ENCODE results near the gene HES1.

HES1 gene

DNA sequence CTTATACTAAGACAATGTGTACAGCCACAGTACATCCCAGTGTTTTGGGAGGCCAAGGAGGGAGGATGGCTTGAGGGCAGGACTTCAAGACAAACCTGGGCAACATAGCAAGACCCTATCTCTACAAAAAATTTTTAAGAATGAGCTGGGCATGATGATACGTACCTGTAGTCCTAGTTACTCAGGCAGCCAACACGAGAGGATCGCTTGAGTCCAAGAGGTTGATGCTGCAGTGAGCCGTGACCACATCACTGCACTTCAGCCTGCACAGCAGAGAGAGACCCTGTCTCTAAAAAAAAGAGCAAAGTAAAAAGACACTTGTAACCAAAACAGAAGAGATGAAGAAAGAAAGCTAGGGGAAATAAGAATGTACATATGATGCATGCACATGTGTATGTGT lies 38.5 kb downstream of the HES1 start:
- DNase-seq: no peak

- DNase-seq: no peak
Observed at GRCh38 chr3:194174980-194175379, 39.0 kb downstream of the HES1 start.

DNA sequence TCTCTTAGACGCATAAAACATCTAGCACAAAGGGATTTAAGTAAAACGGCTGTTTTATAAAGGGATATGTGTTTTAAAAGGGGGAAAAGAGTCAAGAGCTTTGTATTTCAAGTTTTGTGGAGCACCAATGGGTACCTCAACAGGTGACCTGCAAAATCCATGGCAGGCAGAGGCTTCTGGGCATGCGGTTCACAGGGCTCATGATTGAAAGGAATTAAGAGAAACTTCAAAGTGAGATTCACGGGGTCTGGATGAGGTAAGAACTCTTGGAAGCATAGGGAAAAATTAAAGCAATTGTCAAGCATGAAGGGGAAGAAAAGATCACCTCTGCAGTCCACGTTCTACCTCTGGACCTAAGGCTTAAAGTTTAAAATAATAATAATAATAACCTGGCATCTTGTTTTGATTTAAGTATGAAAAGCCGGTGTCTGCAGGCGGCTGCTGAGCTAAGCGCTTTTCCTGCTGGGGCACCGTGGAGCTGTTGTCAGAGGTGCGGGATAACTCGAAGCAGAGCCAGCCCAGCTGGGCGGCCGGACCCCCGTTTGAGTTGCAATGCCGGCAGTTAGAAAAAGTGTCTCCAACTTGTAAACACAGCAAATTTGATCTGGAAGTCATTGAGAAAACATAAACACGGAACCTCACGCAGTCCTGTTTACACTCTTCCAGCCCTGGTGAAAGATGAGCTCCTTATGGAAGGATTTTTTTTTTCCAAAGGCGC lies 40.5 kb downstream of the HES1 start:
- DNase-seq: no peak

DNA sequence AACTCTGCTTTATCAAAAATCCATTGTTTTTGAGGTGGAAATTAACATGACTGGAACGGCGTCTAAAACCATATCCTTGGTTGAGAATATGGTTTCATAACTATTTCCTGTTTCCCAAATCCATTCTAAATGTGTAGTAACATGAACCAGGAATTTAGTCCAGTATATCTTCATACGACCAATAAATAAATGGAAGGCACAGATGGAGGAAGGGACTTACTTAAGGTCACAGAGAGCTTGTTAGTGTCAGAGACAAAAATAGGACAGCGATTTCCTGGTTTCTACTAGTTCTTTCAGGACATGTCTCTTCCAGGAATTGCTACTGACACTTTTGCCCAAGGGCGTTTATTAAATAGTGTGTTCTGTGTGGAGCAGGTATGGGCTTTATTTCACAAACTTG lies 41.2 kb downstream of the HES1 start:
- DNase-seq: no peak

- no peak for DNase-seq
Observed at GRCh38 chr3:194178128-194178527, 42.2 kb downstream of the HES1 start.

GRCh38 chr3:194178669-194179068 lies 42.7 kb downstream of the HES1 start:
- DNase-seq: no peak

DNA sequence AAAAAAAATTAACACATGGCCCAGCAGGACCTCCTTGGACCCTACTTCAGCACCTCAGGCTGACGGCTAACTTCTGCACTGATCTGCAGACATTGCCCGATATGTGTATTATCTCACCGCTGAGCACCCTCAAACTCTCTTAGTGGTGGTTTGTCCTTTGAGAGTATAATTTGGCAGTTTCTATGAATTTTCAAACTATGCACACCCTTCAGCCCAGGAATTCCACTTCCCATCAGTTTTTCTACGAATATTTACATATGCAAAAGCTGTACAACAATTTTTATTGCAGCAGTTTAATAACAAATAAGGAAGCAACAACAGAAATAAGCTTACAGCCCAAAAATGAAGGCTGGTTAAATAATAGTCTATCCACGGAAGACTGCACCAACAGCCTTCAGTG lies 44.6 kb downstream of the HES1 start:
- no peak for DNase-seq

DNA sequence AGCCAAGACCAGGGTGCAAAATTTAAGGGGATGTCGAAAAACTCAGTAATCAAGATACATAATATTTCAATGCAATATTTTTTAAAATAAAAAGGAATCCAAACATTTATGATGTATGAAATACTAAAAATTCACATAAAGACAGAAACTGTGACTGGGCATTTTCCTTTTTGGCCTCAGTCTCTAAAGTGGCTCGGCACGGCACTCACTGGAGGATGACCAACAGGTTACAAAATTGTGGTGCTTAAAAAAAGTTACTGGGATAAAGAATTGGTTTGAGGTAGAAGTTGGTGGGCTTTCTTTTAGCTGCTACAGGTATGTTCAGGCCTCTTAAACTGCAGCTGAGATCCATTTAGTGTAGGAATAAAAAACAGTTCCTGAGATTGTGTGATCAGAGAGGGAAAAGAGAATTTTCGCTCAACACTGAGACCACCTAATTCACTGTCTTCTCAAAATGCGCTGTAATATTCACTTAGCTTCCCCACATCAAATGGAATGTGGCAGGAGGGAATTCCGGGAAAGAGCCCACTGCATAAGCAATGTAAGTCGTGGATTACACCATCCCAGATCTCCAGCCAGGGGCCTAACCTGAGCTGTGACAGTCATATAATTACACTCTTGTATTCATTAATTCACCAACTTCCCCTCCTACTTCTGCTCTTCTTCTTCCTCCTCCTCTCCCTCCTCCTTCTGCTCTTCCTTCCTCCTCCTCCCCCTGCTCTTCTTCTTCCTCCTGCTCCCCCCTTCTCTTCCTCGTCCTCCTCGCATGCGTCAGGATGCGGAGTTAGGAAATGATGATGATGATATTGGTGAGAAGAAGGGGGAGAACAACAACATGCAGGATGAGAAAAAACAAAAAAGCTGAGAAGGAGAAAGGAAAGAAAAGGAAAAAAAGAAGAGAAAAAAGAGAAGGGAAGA lies 45.9 kb downstream of the HES1 start:
- DNase-seq: no peak

DNA sequence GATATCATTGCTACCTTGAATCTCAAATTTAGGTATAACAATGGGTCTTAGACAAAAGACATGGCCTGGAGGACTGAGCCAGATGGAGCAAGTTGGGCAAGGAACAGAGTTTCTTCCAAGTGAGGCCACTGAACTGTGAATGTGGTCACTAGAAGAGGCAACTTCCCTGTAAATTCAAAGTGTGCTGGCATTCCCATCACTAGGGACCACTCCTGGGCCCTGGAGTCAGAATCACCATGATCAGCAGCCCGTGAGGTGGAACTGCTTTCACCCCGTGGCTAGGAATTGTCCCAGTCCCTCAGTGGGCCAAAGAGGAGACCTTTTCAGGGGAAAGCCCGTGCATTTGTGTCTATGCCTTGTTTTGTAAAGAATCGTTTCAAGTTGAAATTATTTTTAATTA lies 47.3 kb downstream of the HES1 start:
- no peak for DNase-seq

GRCh38 chr3:194184265-194184751 lies 48.4 kb downstream of the HES1 start:
- DNase-seq: peak; percentile 23

GRCh38 chr3:194184801-194185200 lies 48.9 kb downstream of the HES1 start:
- DNase-seq: no peak

- no peak for DNase-seq
Observed at GRCh38 chr3:194185221-194185620, 49.3 kb downstream of the HES1 start.

DNA sequence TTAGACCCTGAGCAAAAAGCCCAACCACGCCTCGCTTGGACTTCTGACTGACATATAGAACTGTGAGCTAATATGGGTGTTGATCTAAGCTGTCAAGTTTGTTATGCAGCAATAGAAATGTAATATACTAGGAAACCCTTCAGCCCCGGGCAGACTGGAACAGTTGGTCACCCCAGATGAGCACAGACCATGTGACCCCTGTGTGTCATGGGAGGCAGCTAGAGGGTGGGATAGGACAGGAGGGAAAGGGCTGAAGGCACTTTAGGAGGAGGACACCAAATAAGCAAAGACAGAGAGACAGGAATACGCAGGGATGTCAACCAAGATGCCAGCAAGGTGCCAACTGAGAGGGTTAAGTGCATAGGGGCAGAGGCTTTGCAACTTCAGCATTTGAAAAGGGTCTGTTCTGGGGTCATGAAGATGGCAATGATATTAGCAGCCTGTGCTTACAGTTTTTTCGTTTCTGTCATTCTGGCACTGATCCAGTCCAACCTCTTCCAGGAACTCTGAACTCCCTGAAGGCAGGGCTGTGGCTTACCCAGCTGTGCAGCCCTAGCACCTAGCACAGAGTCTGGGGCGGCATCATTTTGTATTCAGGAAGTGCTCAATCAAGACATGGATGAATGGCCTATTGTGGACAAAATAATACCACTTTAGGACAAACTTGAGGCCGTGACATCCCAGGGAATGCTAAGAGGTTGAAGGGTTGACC lies 51.4 kb downstream of the HES1 start:
- DNase-seq: no peak

All from NCI-H2227 treated with DMSO at 0.1 percent for 48 hours (cell line).